IPS-11a (cell line): Measurements from ENCODE around the gene OR5L2.
"Not testable (repeated sequence)": the region's sequence is repeated elsewhere in the genome, so short reads cannot be mapped to it uniquely, and the experiment has no call there.

Source experiments
- H3K4me3 ChIP-seq: one replicate; pipeline ENCODE4 v1.5.1; 2013; ENCODE audit warnings: low read depth, low read length, control low read depth

Gene OR5L2

GRCh38 chr11:55826919-55827318 lies at the start of gene OR5L2:
Gene OR5L2, plus strand, starts transcription at chr11:55827219. Its CDS starts 0 bp downstream, at chr11:55827219.
- no peak within 1 kb of the TSS for H3K4me3 ChIP-seq

DNA sequence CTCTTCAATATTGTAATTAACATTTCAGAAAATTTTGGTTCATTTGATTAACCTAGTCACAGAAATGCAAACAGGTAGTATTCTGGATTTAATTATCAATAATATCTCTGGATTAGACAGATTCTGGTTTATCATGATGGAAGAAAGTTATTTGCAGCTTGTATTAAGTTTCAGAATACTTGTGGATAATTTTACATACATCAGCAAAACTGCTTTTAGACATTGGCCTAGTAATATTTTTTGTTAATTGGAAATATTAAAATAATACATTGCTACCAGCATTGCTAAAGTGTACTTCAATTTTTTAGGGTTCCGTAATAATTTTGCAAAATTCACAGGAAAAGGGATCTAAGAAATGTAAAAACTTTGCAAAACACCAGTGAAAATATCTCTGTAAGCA lies 35.4 kb upstream of the OR5L2 start:
- H3K4me3 ChIP-seq = no peak overlapping the region

GRCh38 chr11:55793321-55793720 lies 33.7 kb upstream of the OR5L2 start:
- H3K4me3 ChIP-seq = no peak overlapping the region

GRCh38 chr11:55795256-55795655 lies 31.8 kb upstream of the OR5L2 start, which contains the start of gene OR5D14:
Gene OR5D14, plus strand, starts transcription at chr11:55795556. Its CDS starts 0 bp downstream, at chr11:55795556.
- no peak within 1 kb of the TSS for H3K4me3 ChIP-seq

DNA sequence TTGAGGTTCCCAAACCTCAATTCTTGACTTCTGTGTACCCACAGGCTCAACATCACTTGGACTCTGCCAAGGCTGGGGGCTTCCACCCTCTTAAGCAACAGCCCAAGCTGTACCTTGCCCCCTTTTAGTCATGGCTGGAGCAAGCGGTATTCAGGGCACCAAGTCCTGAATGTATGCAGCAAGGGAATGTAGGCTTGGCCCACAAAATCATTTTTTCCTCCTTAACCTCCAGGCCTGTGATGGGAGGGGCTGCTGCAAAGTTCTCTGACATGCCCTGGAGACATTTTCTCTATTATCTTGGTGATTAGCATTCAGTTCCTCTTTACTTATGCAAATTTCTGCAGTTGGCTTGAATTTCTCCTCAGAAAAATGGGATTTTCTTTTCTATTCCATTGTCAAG lies 20.8 kb upstream of the OR5L2 start:
- H3K4me3 ChIP-seq = no peak overlapping the region

- no peak within 1 kb of the TSS for H3K4me3 ChIP-seq
These were observed 16.0 kb upstream of the OR5L2 start, which contains the start of gene OR5L1 for GRCh38 chr11:55811067-55811466. Gene OR5L1, plus strand, starts transcription at chr11:55811367. Its CDS starts 100 bp downstream, at chr11:55811467.

DNA sequence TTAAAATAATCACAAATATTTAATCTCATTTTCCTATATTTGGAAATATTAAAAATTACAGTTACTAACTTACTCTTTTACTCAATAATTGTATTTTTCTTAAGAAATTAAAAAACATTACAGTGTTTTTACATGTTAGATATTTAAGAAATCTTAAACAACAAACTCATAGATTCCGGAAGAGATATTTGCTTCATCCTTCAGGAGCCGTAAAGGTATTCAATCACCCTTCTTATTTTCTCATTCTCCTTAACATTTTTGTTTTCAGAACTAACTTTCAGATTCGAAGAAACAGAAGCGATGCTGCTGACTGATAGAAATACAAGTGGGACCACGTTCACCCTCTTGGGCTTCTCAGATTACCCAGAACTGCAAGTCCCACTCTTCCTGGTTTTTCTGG lies 7.7 kb upstream of the OR5L2 start, which contains the start of gene OR5D18:
TSS of gene OR5D18 (plus strand) at position 301 of the 400 bp plus-strand sequence. CDS start at position 301, 0 bp downstream.
- H3K4me3 ChIP-seq = no peak within 1 kb of the TSS

DNA sequence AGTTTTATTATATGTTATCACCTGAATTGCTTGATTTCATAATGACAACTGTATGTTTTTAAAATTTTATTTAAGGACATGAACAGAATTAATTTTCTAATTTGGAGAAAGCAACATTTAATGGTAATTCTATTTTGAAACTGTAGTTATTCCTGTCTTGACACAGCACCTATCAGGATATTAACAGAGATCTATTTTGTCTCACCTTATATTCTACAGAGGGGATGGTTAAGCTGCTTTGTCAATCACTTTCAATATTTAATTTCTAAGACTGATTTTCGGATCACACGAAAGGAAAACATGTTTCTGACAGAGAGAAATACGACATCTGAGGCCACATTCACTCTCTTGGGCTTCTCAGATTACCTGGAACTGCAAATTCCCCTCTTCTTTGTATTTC lies 11.4 kb downstream of the OR5L2 start, which contains the start of gene OR5D16:
TSS of gene OR5D16 (plus strand) at position 301 of the 400 bp plus-strand sequence. CDS start at position 301, 0 bp downstream.
- no peak within 1 kb of the TSS for H3K4me3 ChIP-seq

- H3K4me3 ChIP-seq = no peak overlapping the region
These were observed 20.4 kb downstream of the OR5L2 start for GRCh38 chr11:55847453-55847852.

DNA sequence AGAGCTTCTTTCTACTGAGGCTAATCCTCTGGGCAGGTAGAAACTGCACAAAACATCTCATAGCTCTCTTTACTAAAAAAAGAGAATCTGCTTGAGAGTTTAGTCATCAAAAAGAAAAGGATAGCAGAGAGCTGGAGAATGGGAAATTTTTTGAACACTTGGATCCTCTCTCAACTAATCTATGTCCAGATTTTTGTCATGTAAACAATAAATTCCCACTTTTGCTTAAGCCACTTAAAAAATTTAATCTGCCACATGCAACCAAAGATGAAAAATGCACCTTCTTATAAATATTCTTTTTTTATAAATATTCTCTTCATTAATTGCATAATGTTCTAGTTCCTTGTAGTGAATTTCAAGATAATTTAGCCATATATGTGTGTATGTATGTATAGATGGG lies 22.0 kb downstream of the OR5L2 start:
- no peak overlapping the region for H3K4me3 ChIP-seq

DNA sequence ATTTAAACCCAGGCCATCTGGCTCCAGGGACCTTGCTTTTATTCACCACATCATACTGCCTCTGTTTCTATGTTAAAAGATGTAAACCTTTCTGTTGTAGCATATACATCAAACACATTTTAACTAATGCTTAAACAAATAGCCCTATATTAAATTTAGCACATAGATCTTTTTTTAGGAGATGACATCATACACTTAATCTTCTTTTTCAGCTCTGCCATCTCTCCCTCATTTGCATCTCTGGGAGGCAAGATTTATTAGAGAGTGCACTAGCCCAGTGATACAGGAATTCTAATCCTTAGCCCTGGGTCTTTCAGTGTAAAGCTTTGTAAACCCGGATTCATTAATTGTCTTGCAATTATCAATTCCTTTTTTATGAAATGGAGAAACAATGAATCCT lies 25.1 kb downstream of the OR5L2 start:
- no peak overlapping the region for H3K4me3 ChIP-seq

GRCh38 chr11:55854704-55855103 lies 27.7 kb downstream of the OR5L2 start:
- no peak overlapping the region for H3K4me3 ChIP-seq

- H3K4me3 ChIP-seq = not testable (repeated sequence)
These were observed 40.3 kb downstream of the OR5L2 start for GRCh38 chr11:55867354-55867753.

- not testable (repeated sequence) for H3K4me3 ChIP-seq
These were observed 45.7 kb downstream of the OR5L2 start for GRCh38 chr11:55872731-55873130.

DNA sequence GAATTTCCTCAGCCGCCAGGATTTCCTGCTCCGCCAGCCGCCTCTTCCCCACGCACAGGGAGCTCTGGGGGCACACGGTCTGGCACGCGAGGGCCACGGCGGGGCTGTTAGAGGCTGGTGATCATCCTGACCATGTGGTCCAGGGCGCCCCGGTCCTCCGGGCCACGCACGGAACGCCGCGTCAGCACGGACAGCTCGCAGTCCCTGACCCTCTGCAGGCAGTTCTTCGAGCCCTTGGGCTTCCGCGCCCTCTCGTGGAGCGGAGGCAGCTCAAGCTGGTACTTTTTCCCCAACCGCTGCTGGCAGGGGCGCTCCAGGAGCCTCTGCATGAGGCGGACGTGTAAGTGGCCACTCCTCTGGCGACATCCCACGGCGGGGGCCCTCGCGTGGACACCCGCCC lies 46.1 kb downstream of the OR5L2 start:
- H3K4me3 ChIP-seq = not testable (repeated sequence)
